Gastrocnemius medialis (tissue), 4 donors: ENCODE results near the gene ZBTB7B.

Experiments
- POLR2A ChIP-seq, 2 donors: fragments of 450-650 bp; IDR thresholded peaks; one replicate each; pipeline ENCODE4 v1.6.1; 2017; ENCODE audit warnings: antibody characterized with exemption in 2 of 2, mild to moderate bottlenecking in 2 of 2, moderate library complexity in 2 of 2
- TF ChIP-seq, protein P1 (sequence below), 5 experiments: fragments of 450-650 bp in 3 of 5; fragments of 200-600 bp in 2 of 5; sonication (generic) in 2 of 5; IDR thresholded peaks in 4 of 5; conservative IDR thresholded peaks in 1 of 5; 1 replicate in 4 of 5; 2 replicates in 1 of 5; pipeline ENCODE4 v1.5.1; 2016 to 2019; ENCODE audit warnings: antibody characterized with exemption in 5 of 5, mild to moderate bottlenecking in 3 of 5, moderate library complexity in 3 of 5

DNA sequence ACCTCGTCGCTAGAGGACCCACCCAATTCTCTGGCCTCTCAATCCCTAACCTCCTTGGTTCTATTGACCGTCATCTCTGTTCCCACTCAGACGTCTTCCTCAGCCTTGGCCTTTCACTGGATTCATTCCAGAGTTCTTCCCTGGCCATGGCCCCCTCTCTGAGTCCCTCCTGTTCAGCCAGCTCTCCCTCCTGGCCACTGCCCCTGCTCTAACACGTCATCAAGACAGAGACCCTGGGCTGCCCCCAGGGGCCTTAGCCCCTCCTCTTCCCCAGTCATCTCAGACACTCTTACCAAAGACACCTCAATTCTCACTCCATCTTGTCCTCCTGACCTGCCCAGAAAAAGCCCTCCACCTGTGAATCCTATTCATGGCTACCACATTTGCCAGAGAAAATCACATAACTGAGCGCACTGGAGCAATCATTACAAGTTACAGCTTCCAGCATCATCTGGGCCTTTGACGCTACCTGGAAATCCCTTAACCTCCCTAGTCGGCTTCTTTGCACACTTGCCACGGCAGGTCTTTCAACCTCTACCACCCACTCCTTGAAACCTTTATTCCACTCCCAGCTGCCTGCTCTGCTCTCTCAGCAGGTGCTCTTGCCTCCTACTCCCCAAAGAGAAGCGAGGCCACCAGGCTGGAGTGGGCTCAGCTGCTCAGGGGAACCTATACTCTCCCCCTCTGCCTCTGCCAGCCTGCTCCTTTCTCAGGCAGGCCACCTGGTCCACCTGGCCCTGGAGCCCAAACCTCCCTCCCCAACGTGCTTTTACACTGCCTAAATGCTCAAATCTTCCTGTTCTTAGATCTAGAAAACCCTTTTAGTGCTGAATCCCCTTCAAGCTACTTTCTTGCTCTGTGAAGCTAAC is 17.0 kb downstream of the ZBTB7B start:
- TF ChIP-seq, protein P1, sequence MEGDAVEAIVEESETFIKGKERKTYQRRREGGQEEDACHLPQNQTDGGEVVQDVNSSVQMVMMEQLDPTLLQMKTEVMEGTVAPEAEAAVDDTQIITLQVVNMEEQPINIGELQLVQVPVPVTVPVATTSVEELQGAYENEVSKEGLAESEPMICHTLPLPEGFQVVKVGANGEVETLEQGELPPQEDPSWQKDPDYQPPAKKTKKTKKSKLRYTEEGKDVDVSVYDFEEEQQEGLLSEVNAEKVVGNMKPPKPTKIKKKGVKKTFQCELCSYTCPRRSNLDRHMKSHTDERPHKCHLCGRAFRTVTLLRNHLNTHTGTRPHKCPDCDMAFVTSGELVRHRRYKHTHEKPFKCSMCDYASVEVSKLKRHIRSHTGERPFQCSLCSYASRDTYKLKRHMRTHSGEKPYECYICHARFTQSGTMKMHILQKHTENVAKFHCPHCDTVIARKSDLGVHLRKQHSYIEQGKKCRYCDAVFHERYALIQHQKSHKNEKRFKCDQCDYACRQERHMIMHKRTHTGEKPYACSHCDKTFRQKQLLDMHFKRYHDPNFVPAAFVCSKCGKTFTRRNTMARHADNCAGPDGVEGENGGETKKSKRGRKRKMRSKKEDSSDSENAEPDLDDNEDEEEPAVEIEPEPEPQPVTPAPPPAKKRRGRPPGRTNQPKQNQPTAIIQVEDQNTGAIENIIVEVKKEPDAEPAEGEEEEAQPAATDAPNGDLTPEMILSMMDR (IDR thresholded peaks at IDR 0.05 in 4 of 5, conservative IDR thresholded peaks at IDR 0.05 in 1 of 5) = no peak
- TF ChIP-seq POLR2A (IDR thresholded peaks at IDR 0.05) = no peak
